RPMI7951 (cell line): ENCODE measurements around the gene KIFBP. TPM values are rescaled to one million over a fixed set of nuclear protein-coding genes. Genes with fewer than 3 reads are reported as not detected.
"Not testable (repeated sequence)": the region's sequence is repeated elsewhere in the genome, so short reads cannot be mapped to it uniquely, and the experiment has no call there.

Experiments
- DNase-seq: peaks from one replicate; pipeline ENCODE4 v3.0.0-alpha.2; 2012; ENCODE audit warnings: low read depth
- total RNA-seq: library from RNA; depleted of rRNA; stranded (reverse); fragments of >200 nt; shearing (Covaris generic); gene quantifications from 2 replicates; pipeline ENCODE4 v1.2.3, GENCODE V29; 2014; rRNA removed

KIFBP gene, protein sequence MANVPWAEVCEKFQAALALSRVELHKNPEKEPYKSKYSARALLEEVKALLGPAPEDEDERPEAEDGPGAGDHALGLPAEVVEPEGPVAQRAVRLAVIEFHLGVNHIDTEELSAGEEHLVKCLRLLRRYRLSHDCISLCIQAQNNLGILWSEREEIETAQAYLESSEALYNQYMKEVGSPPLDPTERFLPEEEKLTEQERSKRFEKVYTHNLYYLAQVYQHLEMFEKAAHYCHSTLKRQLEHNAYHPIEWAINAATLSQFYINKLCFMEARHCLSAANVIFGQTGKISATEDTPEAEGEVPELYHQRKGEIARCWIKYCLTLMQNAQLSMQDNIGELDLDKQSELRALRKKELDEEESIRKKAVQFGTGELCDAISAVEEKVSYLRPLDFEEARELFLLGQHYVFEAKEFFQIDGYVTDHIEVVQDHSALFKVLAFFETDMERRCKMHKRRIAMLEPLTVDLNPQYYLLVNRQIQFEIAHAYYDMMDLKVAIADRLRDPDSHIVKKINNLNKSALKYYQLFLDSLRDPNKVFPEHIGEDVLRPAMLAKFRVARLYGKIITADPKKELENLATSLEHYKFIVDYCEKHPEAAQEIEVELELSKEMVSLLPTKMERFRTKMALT
- 44.9 and 47.0 TPM in 2 replicates for total RNA-seq

DNA sequence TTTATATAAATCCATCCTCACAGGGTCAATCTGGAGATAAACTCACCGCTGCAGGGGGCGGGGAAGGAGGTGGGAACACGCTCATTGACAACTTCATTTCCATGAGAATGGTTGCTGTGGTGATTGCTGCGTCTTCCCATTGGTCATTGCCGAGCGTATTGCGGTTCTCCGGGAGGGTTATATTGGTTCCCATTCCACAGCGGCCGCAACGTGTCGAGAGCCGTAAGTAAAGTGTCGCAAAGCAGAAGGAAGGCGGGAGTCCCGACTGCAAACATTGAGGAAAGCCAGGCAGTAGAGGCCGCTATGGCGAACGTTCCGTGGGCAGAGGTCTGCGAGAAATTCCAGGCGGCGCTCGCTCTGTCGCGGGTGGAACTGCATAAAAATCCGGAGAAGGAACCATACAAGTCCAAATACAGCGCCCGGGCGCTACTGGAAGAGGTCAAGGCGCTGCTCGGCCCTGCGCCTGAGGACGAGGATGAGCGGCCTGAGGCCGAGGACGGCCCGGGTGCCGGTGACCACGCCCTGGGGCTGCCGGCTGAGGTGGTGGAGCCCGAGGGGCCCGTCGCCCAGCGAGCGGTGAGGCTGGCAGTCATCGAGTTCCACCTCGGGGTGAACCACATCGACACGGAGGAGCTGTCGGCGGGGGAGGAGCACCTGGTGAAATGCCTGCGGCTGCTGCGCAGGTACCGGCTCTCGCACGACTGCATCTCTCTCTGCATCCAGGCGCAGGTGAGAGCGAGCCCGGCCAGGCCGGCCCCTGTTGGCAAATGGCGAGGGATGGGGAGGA lies at the start of gene KIFBP:
TSS of gene KIFBP (plus strand) at position 274 of the 787 bp plus-strand sequence. CDS start at position 304, 30 bp downstream.
- peak; percentile 97 for DNase-seq

DNA sequence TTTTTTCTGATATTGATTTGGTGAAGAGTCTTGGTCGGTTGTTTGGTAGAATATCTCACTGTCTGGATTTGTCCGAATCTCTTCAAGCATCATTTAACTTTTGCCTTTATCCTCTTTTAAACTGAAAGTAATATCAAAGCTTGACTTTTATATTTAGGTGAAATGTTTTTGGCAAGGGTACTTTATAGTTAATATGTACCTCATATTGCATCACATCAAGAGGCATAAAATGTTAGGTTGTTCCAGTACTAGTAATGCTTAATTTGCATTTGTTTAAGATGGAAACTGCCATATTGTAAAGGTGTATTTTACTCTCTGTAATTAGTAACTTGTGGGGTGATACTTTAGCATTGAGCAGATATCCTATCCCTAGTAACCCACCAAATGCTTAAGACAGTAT lies 49.7 kb upstream of the KIFBP start:
- no peak for DNase-seq

DNA sequence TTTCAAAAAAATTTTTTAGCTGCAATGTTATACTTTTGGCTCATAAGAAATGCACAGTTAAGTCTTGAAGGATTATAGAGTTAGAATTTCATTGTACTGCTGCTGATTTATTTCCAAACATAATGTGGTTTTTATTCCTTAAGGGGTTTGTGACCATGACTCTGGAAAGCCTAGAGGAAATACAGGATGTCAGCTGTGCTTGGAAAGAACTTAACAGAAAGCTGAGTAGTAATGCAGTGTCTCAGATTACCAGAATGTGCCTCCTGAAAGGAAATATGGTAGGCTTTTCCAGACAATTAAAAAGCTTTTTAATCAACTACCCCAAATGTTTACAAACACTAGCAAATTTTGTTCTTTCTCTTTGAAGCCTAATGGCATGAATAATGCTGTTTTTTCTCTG lies 47.7 kb upstream of the KIFBP start:
- DNase-seq = not testable (repeated sequence)

DNA sequence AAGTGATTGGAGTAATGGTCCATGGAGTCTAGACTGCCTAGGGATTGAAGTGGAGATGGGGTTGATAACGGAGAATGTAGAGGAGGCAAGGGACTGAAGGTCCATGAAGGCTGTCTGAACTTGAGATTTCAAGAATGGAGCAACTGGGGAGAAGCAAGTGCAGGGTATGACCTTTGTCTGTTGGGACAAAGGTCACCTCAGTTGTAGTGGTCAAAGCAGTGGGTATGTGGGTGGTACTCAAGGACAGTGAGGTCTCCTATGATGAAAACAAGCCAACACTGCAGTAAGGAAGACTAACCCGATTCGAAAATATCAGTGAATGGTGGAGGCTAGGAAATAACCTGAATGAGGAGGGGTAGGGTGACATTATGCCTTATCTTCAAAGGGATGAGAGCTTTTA lies 38.0 kb upstream of the KIFBP start:
- DNase-seq = no peak

DNA sequence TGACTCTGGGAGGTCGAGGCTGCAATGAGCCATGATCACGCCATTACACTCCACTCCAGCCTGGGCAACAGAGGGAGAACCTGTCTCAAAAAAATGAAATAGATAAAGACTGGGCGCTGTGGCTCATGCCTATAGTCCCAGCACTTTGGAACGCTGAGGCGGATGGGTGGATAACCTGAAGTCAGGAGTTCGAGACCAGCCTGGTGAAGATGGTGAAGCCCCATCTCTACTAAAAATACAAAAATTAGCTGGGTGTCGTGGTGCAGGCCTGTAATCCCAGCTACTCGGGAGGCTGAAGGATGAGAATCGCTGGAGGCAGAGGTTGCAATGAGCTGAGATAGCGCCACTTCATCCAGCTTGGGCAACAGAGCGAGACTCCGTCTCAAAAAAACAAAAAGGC lies 33.7 kb upstream of the KIFBP start:
- no peak for DNase-seq

DNA sequence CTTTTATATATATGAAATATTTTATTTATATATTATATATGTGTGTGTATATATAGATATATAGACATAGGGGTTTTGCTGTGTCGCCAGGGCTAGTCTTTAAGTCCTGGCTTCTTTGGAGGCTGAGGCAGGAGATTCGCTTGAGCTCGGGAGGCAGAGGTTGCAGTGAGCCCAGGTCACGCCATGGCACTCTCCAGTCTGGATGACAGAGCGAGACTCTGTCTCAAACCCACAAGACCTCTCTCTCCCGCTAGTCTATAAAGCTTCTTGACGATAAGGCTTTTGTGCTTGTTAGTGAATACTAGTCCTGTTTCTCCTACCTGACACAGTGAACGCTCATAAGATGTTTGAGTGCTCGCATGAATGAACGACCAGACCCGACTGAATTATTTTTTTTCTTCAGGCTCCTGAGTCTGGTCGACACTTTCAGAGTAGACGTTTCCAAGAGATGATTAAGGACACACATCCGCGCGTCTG lies 33.2 kb upstream of the KIFBP start:
- DNase-seq = no peak

DNA sequence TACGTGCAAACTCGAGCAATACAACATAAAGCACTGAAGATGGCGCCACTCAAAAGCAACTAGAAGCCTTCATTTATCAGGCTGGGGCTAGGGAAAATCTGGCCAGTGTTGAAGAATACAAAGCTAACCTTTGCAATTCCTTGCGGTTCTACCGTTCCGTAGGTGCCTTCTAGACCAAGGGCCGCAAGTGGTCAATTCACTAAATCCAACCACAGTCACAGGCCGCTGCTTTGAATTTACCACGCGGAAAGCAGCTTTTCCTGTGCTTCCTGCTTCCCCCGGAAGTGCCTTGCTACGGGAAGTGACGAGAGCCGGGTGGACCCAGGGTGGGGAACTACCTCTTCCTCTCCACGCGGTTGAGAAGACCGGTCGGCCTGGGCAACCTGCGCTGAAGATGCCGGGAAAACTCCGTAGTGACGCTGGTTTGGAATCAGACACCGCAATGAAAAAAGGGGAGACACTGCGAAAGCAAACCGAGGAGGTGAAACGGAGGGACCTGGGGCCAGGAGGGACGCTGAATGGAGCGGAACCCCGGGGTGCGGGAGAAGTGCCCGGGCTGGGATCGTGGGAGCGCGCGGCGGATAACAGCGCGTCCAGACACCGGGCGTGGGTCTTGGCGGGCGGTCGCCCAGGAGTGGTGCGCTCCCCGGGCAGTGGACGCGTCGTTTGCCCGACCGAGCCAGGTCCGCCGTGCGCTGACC lies 32.6 kb upstream of the KIFBP start, which contains the start of gene DDX21:
TSS of gene DDX21 (plus strand) at position 339 of the 701 bp plus-strand sequence. CDS start at position 395, 56 bp downstream.
- peak; percentile 89 for DNase-seq

DNA sequence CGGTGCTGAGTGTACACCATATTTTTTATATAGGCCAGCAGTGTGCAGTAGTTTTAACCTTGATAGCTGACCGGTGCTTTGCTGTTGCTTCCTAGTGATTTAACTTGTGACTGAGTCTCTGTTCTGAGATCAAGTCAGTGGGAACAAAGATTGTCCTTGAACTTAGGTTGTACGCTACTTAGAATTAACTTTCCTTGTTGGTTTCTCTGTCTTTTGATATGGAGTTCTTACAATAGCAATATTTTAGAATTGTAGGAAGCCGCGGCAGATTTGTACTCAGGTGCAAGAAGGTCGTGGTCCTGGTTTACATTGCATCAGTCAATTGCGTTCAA lies 31.4 kb upstream of the KIFBP start:
- no peak for DNase-seq

DNA sequence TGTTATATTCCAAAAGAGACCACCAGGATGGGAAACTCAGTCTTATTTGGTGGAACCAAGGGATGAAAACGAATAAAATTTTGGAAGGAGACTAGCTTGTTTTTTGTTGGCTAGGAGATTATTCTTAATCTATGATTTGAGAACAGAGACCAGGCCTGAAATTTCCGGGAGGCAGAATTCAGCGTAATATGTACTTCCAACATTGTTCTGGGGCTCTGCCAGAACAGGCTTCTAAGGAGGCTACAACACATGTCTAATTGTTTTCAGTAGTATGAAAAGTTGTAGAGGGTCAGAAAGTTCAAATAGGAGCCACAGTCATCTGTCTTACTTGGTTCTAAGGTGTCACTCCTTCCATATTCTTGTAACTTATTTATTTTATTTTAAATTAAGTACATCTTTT lies 30.9 kb upstream of the KIFBP start:
- DNase-seq = peak; percentile 24

DNA sequence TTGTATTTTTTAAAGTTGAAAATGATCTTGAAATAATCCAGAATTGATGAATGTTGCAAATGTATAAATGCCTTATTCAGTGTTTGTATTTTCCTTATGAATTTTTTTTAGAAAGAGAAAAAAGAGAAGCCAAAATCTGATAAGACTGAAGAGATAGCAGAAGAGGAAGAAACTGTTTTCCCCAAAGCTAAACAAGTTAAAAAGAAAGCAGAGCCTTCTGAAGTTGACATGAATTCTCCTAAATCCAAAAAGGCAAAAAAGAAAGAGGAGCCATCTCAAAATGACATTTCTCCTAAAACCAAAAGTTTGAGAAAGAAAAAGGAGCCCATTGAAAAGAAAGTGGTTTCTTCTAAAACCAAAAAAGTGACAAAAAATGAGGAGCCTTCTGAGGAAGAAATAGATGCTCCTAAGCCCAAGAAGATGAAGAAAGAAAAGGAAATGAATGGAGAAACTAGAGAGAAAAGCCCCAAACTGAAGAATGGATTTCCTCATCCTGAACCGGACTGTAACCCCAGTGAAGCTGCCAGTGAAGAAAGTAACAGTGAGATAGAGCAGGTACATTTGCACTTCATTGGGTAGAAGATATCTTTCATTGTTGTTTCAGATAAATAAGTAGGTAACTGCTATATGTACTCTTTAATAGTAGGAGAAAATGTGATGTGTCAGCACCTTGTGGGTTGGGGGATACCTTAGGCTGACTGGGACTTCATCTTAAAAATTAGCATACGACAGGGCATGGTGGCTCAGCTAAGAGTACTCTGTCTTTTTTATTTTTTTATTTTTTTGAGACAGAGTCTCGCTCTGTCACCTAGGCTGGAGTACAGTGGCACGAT lies 28.7 kb upstream of the KIFBP start:
- DNase-seq = no peak

DNA sequence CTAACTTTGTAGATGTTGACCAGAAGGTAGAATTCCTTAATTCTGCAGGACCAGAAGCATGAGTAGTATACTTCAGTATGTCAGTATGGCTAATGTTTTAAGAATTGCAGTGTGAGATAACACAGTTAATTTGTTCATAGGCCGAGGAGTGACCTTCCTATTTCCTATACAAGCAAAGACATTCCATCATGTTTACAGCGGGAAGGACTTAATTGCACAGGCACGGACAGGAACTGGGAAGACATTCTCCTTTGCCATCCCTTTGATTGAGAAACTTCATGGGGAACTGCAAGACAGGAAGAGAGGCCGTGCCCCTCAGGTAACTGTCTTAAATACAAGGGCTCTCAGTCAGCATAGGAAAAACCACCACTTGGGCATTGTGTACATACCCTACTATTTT lies 25.5 kb upstream of the KIFBP start:
- no peak for DNase-seq

DNA sequence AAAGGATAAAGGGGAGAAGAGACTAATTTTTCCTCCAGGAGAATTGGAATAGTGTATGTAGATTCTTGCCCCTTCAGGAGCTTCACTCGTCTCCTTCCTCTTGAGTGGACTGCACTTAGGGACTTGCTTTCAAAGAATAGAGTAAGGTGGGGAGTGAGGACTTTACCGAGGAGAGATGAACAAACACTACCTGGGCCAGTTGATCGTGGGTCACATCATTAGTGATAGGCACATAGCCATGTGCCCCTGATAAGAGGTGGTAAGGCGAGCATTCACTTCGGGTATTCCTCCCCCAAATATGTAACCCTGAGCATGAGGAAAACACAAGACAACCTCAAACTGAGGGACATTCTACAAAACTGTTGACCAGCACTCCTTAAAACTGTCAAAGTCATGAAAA lies 14.6 kb upstream of the KIFBP start:
- no peak for DNase-seq

DNA sequence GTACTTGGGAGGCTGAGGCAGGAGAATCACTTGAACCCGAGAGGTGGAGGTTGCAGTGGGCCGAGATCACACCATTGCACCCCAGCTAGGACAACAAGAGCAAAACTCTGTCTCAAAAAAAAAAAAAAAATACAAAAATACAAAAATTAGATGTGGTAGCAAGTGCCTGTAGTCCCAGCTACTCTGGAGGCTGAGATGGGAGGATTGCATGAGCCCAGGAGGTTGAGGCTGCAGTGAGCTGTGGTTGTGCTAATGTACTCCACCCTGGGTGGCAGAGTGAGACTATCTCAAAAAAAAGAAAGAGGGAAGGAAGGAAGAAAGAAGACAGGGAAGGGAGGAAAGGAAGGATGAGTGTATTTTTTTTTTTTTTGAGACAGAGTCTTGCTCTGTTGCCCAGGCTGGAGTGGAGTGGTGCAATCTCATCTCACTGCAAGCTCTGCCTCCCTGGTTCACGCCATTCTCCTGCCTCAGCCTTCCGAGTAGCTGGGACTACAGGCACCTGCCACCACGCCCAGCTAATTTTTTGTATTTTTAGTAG lies 12.6 kb upstream of the KIFBP start:
- not testable (repeated sequence) for DNase-seq

DNA sequence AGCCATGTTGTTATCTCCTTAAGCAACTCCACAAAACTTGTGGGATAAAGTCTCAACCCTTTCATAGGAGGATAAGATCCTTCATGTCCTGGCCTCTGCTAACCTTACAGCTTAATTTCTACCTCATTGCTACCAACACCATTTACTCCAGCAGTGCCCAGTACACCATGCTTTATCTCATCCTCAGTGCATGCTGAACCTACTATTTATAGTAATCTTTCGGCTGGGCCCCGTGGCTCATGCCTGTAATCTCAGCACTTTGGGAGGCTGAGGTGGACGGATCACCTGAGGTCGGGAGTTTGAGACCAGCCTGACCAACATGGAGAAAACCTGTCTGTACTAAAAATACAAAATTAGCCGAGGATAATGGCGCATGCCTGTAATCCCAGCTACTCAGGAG lies 8.9 kb upstream of the KIFBP start:
- DNase-seq = not testable (repeated sequence)

DNA sequence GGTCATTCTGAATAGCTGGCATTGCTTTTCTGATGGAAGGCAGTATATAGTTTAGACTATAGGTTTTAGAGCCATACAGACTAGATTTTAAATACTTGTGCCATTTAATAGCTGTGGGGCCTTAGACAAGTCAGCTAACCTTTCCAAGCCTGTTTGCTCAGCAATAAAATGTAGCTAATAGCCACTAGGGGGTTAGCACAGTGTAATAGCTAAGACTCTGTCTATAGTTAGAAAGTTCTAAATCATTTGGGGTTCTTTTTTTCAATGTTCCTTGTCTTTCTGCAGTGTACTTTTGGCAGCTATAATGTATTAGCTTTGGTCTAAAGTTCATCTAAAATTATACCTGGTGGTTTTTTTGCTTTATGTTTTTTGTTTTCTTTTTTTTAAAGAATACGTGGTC lies 7.5 kb upstream of the KIFBP start:
- DNase-seq = no peak

DNA sequence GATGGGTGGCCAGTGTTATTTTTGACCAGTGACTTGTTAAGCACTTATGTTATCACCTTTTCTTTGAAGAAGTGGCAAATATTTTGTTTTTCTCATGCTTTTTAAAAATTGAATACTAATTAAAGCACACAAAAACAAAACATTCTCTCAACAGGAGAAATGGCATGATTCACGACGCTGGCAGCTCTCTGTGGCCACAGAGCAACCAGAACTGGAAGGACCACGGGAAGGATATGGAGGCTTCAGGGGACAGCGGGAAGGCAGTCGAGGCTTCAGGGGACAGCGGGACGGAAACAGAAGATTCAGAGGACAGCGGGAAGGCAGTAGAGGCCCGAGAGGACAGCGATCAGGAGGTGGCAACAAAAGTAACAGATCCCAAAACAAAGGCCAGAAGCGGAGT lies 6.2 kb upstream of the KIFBP start:
- DNase-seq = no peak

DNA sequence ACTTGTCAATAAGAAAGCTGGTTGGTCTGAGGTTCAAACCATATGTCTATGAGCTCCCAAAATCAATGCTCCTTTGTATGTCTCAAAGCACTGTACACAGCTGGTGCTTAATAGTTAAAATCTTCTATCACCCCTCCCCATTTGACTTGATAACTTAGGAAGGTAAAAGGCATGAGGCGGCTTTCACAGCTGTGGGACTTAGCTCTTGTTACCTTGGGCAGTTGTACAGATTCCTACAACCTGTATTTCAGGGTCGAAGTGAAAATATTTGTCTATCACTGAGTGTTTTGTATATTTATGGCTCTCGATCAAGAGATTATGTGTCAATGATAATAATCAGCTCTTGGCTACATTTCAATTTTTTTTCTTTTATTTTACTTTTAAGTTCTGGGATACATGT lies 992 bp upstream of the KIFBP start:
- DNase-seq = no peak

DNA sequence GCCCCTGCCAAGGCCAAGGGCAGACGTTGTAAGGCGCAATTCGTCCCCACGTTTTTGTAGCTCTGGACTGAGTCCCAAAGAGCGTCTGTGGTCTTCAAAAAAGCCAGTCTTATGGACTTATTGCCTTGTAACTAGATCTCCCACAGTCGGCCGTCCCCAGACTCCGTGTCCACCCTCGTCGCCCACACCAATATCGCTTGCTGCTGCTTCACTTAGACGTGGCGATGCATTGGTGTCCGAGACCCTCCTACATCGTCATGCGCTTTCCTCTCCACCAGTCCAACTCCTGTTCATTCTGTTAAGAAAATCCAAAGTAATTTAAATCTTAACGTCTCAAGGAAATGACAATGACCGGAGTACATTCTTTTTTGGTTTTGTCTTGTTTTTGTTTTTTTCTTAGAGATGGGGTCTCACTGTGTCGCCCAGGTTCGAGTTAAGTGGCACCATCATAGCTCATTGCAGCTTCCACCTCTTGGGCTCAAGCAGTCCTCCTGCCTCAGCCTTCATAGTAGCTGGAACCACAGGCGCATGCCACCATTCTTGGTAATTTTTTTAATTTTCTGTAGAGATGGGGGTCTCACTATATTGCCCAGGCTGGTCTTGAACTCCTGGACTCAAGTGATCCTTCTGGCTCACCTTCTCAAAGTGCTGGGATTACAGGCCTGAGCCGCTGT lies 851 bp downstream of the KIFBP start:
- DNase-seq = peak; percentile 18

DNA sequence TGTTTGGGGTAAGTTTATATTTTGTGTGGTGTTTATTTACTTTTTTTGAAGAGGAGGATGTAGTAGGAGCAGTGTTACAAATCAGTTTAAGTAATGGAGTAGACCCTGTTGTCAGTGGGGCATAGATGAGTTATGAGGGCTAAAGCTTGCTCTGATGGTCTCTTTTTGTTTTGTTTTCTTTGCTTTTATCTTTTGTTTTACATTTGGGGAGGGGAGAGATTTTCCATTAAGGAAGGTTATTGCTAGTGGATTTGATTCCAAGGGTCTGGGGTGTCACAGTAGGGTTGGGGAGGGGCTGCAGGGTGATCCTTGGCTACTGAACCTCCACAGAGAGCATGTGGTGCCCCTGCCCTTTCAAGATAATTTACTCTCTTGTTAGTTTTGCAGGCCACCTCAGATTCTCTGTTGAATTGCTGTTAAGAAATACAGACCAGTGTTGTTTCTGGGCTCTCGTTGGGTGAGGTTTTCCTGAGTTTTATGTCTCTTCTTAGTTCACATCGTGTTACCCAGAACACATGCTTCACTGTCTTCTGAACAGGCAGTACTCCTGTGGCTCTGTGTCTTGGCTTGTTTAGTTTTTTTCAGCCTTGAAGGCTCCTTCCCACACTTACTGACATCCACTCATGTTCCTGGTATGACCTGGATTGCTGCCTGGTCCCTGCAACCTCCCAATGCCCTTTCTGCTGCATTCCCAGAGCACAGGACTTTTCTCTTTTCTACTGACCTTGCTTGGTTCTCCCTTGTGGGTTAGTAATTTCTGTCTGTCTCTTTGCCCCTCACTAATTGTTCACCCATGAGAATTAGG lies 4.2 kb downstream of the KIFBP start:
- DNase-seq = peak; percentile 69
